ENCODE data around the gene CRACDL. TPM values are rescaled to one million over a fixed set of nuclear protein-coding genes. Genes with fewer than 3 reads are reported as not detected.

Gene CRACDL
- polyA plus RNA-seq, 1 of the 3 experiments (the other 2 are of a cell fraction) = not detected

DNA sequence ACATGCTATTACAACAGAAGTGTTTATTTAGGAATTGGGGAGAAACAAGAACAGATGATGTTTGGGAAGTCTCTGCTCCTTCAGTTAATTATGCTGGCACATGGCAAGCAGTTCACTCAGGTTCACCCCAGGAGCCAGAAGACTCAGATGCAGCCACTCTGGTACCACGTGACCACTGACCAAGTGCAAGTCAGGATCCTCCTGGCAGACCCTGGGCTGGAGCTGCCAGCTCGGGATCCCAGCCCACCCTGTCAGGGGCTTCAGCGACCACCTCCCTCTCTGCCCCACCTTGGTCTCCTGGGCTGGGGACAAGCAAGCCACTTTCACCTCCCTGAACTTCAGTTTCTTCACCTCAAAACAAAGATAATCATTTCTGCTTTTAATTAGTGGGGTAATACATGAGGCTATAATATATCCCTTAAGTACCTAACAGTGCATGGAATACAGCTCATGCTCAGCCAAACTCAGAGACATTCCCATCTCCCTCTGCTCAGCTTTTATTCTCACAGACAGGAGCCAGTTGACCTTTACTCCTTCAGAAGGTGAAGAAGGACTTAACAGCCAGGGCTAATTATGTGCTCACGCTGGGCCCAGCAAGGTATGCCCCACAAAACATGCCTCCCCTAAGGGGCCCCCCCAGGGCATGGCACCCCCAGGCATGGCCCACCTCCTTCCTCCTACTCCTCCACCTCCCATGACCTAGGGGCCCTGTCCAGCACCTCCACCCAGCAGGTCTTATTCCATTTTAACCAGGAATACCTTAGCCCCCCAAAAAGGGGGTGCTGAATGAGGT is 11.8 kb downstream of the CRACDL start (continued):
- TF ChIP-seq, protein P1, sequence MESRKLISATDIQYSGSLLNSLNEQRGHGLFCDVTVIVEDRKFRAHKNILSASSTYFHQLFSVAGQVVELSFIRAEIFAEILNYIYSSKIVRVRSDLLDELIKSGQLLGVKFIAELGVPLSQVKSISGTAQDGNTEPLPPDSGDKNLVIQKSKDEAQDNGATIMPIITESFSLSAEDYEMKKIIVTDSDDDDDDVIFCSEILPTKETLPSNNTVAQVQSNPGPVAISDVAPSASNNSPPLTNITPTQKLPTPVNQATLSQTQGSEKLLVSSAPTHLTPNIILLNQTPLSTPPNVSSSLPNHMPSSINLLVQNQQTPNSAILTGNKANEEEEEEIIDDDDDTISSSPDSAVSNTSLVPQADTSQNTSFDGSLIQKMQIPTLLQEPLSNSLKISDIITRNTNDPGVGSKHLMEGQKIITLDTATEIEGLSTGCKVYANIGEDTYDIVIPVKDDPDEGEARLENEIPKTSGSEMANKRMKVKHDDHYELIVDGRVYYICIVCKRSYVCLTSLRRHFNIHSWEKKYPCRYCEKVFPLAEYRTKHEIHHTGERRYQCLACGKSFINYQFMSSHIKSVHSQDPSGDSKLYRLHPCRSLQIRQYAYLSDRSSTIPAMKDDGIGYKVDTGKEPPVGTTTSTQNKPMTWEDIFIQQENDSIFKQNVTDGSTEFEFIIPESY (IDR thresholded peaks at IDR 0.05; ENCODE audit: borderline replicate concordance, low read depth) = no peak
- TF ChIP-seq EZH2phosphoT487 (IDR thresholded peaks at IDR 0.05; ENCODE audit: borderline replicate concordance, low read depth) = no peak
- TF ChIP-seq SMC3 (IDR thresholded peaks at IDR 0.05; ENCODE audit: low read depth, low read length) = no peak
- TF ChIP-seq POLR2AphosphoS5 (IDR thresholded peaks at IDR 0.05; ENCODE audit: low read depth, low read length) = no peak

DNA sequence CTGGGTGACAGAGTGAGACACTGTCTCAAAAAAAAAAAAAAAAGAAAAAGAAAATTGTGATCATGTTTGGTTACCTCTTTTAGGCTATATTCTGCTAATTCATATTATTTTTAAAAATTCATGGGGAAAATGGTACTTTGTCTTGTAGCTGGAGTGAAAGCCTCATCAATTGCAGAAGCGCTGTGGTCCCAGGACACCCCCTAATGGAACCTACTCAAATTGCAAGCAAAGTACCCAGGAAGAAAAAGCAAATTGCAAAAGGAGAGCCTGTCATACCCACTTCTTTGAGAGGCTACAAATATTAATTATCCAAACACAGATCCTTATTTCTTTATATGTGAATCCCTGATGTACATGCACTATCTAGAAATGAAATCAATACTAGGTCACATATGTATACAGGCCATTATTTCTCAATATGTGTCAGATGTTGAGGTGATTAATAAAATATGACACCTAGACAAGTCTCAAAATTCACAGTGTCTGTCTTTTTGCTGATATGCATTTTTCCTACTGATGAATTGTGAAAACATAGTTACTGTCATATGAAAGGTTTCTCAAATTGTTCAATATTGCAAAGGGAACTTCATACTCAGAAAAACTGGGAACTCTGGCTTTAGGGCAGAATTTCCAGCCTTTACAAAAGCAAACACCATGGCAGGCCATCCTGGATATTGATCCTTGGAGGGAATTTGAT is 12.6 kb downstream of the CRACDL start:
- H4K20me1 ChIP-seq (ENCODE audit: insufficient read depth) = no peaks in the 10 kb centered on the region
- H3K27ac ChIP-seq (ENCODE audit: low read depth in 2 of 2, low read length in 1 of 2) = no peak overlapping the region
- no peak overlapping the region for H3K4me3 ChIP-seq (ENCODE audit: low read depth in 2 of 2, low read length in 1 of 2)
- ChIA-PET CTCF (interaction anchor here (2.4 kb wide), 1 partner anchor 10 kb away, joined by 12 read pairs; no protein-coding TSS in a partner anchor), POLR2A (no interaction called here)
- H3K27me3 ChIP-seq (ENCODE audit: insufficient read depth) = no peaks in the 10 kb centered on the region
- H2AFZ ChIP-seq (ENCODE audit: low read depth) = no peak overlapping the region
- no peaks in the 10 kb centered on the region for H3K36me3 ChIP-seq (replicated peaks in 1 of 2; ENCODE audit: control insufficient read depth in 1 of 2, insufficient read depth in 2 of 2, low read length in 1 of 2)
- no peaks in the 10 kb centered on the region for H3K9me2 ChIP-seq
- no peak overlapping the region for H3K9ac ChIP-seq
- no peaks in the 10 kb centered on the region; a peak in 1 of 4 replicates for H3K4me1 ChIP-seq (ENCODE audit: control insufficient read depth in 1 of 2, insufficient read depth in 2 of 2, low read depth in 1 of 2, low read length in 1 of 2)
- H3K9me3 ChIP-seq = no peaks in the 10 kb centered on the region
- no peak overlapping the region for H3K4me2 ChIP-seq
- WGBS (ENCODE audit: low lambda C conversion rate) = 95% methylated on average over 1 of the region's 1 CpG
- H3K79me2 ChIP-seq (ENCODE audit: insufficient read depth) = no peaks in the 10 kb centered on the region
- DNase-seq = no peak
- no peak for TF ChIP-seq GATA2 (CRISPR knock-in tag; IDR thresholded peaks at IDR 0.05)
- no peak for TF ChIP-seq SMC3 (IDR thresholded peaks at IDR 0.05; ENCODE audit: low read depth, low read length)
- TF ChIP-seq TCF12 (IDR thresholded peaks at IDR 0.05) = no peak
- no peak for TF ChIP-seq SIN3A (IDR thresholded peaks at IDR 0.05; ENCODE audit: borderline replicate concordance, low read depth, low read length)
- TF ChIP-seq, protein P2, sequence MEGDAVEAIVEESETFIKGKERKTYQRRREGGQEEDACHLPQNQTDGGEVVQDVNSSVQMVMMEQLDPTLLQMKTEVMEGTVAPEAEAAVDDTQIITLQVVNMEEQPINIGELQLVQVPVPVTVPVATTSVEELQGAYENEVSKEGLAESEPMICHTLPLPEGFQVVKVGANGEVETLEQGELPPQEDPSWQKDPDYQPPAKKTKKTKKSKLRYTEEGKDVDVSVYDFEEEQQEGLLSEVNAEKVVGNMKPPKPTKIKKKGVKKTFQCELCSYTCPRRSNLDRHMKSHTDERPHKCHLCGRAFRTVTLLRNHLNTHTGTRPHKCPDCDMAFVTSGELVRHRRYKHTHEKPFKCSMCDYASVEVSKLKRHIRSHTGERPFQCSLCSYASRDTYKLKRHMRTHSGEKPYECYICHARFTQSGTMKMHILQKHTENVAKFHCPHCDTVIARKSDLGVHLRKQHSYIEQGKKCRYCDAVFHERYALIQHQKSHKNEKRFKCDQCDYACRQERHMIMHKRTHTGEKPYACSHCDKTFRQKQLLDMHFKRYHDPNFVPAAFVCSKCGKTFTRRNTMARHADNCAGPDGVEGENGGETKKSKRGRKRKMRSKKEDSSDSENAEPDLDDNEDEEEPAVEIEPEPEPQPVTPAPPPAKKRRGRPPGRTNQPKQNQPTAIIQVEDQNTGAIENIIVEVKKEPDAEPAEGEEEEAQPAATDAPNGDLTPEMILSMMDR (IDR thresholded peaks at IDR 0.05) = peak; percentile 17; the same call in 1 of the 2 replicates
- peak; percentile 17; the same call in 1 of the 2 replicates for TF ChIP-seq RAD21 (IDR thresholded peaks at IDR 0.05; ENCODE audit: low read length)
- peaks cover under 1% of the 10 kb centered on the region for H3F3A ChIP-seq (replicated peaks; ENCODE audit: insufficient read depth)

All from SK-N-SH (cell line).